ENCODE measurements around the gene NIPA2.

Gene NIPA2

GRCh38 chr15:22916606-22917350, 78.3 kb downstream of the NIPA2 start:
- Histone ChIP-seq H3K4me1 (no peaks in the 10 kb centered on the region), H2AFZ (no peak overlapping the region), H3K9ac (no peak overlapping the region), H3K79me2 (no peaks in the 10 kb centered on the region), H3K27me3 (ENCODE audit: control insufficient read depth, insufficient read depth, low read length) (no peaks in the 10 kb centered on the region), H3K27ac (no peak overlapping the region), H3K4me2 (ENCODE audit: low read length) (no peak overlapping the region), H3K9me3 (ENCODE audit: control insufficient read depth, low read length) (no peaks in the 10 kb centered on the region), H3K4me3 (ENCODE audit: low read depth, low read length) (no peak overlapping the region), H3K36me3 (ENCODE audit: control insufficient read depth, insufficient read depth, low read length) (no peaks in the 10 kb centered on the region)
- TF ChIP-seq CTCF (IDR thresholded peaks at IDR 0.05): no peak

GRCh38 chr15:22917556-22917955, 79.1 kb downstream of the NIPA2 start:
- no peaks in the 10 kb centered on the region for H3K36me3 ChIP-seq (ENCODE audit: control insufficient read depth, insufficient read depth, low read length)
- H3K4me1 ChIP-seq: no peaks in the 10 kb centered on the region
- H3K9me3 ChIP-seq (ENCODE audit: control insufficient read depth, low read length): no peaks in the 10 kb centered on the region

More at GRCh38 chr15:22917556-22917955, 79.1 kb downstream of the NIPA2 start:
- Histone ChIP-seq H3K9ac (no peak overlapping the region), H3K79me2 (no peaks in the 10 kb centered on the region), H3K4me2 (ENCODE audit: low read length) (no peak overlapping the region), H3K27me3 (ENCODE audit: control insufficient read depth, insufficient read depth, low read length) (no peaks in the 10 kb centered on the region), H3K27ac (no peak overlapping the region), H2AFZ (no peak overlapping the region), H3K4me3 (ENCODE audit: low read depth, low read length) (no peak overlapping the region)
- TF ChIP-seq CTCF (IDR thresholded peaks at IDR 0.05): no peak
